AG09319 (cell line): ENCODE data around the gene DDX47.
A peak's percentile ranks its signal among the peaks of the same experiment; 100 is the strongest.
"Not testable (repeated sequence)": the region's sequence is repeated elsewhere in the genome, so short reads cannot be mapped to it uniquely, and the experiment has no call there.

Experiments
- DNase-seq: peaks from one replicate; pipeline ENCODE4 v3.0.0-alpha.2; 2010; ENCODE audit warnings: low read depth; ENCODE audit errors: extremely low read depth
- TF ChIP-seq, protein P1 (sequence below): IDR thresholded peaks from 2 replicates; pipeline ENCODE4 v1.5.1; 2011; ENCODE audit warnings: low read depth, mild to moderate bottlenecking, inconsistent platforms, low read length, moderate library complexity

The DDX47 gene

DNA sequence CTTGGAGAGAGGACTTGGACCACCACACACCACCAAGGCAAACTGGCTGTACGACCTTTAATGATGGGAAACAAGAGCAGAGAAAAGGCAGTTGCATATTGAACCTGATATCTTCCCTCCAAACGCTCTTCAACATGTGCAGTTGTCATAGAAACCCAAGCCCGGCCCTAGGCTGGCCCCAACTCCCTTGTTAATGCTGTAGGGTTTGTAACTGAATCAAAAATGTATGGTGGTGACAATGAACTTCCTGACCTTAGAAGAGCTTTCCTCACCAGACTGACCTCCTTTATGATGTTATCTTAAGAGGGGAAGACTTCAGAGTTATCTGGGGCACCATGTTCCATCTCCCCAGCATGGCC is 15.4 kb upstream of the DDX47 start:
- DNase-seq = no peak
- TF ChIP-seq, protein P1, sequence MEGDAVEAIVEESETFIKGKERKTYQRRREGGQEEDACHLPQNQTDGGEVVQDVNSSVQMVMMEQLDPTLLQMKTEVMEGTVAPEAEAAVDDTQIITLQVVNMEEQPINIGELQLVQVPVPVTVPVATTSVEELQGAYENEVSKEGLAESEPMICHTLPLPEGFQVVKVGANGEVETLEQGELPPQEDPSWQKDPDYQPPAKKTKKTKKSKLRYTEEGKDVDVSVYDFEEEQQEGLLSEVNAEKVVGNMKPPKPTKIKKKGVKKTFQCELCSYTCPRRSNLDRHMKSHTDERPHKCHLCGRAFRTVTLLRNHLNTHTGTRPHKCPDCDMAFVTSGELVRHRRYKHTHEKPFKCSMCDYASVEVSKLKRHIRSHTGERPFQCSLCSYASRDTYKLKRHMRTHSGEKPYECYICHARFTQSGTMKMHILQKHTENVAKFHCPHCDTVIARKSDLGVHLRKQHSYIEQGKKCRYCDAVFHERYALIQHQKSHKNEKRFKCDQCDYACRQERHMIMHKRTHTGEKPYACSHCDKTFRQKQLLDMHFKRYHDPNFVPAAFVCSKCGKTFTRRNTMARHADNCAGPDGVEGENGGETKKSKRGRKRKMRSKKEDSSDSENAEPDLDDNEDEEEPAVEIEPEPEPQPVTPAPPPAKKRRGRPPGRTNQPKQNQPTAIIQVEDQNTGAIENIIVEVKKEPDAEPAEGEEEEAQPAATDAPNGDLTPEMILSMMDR = no peak

DNA sequence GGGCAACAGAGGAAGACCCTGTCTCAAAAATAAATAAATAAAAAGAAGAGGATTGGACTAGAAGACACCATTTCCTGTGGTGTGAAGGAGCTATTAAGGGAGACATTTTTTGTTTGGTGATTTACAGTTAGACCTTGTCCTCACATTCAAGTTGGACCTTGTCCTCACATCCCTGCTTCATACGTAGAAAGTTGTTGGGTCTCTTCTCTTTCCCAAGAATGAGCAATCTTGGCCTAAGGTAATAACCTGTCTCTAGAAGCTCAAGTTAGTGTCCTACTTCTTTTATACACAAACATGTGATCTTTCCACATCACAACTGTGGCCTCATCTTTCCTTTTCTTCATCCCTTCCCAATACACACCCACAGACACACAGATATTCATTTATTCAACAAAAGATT is 14.7 kb upstream of the DDX47 start:
- no peak for DNase-seq
- TF ChIP-seq, protein P1 = no peak

DNA sequence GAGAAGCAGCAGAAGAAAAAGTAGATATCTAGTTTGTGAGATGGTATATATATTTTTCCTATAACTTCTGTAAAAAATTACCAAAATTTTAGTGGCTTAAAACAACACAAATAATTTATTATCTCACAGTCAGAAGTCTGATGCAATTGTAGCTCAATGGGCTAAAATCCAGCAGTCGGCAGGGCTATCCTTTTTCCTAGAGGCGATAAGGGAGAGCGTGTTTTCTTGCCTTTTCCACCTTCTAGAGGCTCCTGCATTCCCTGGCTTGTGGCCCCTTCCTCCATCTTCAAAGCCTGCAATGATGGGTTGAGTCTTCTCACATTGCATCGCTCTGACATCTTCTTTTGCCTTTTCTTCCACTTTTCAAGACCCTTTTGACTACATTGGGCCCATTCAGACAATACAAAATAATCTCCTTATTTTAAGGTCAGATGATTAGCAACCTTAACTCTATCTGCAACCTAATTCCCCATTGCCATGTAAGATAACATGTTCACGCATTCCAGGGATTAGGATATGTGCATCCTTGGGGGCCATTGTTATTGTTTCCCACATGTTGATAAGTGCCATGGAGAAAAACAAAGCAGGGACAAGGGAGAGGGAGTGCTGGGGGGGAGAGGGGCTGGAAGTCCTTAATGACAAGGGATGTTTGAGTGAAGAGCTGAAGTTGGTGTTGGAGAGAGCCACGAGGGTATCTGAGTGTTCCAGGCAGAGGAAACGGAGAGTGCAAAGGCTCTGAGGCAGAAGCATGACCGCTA is 13.8 kb upstream of the DDX47 start:
- TF ChIP-seq, protein P1 = no peak
- no peak for DNase-seq

DNA sequence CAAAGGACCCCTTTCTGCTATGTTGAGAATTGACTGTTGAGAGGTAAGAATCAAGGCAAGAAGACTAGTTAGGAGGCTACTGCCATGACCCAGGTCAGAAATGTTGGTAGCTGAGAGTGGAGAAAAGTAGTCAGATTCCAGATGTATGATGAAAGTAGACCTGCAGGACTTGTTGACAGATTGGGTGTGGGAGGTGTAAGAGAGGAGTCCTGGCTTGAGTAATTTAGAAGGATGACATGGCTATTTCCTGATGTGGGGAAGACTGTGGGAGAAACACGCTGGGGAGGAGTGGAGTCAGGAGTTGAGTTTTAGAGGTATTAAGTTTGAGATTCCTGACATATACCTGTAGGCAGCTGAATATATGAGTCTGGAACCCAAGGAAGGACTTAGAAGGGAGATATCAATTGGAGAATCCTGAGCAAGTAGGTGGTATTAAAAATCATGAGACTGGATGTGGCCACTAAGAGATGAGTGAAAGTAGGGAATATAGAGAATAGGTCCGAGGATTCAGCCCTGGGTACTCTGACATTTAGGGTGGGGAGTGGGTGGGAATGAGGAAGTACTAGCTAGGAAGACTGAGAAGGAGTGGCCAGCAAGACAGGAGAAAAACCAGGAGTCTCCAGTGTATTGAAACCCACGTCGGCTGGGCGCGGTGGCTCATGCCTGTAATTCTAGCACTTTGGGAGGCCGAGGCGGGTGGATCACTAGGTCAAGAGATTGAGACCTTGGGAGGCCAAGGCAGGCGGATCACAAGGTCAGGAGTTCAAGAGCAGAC is 12.6 kb upstream of the DDX47 start:
- no peak for DNase-seq
- TF ChIP-seq, protein P1 = no peak

DNA sequence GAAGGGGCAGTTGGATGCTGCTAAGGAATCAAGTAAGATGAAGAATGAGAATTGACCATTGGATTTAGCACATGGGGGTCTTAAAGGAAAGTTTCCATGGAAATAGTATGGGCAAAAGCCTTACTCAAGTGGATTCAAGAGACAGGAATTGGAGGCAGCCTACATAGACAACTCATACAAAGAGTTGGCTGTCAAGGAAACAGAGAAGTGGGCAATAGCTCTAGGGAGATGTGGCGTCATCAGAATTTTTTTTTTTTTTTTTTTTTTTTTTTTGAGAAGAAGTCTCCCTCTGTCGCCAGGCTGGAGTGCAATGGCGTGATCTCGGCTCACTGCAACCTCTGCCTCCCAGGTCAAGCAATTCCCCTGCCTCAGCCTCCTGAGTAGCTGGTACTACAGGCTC is 11.5 kb upstream of the DDX47 start:
- not testable (repeated sequence) for DNase-seq

DNA sequence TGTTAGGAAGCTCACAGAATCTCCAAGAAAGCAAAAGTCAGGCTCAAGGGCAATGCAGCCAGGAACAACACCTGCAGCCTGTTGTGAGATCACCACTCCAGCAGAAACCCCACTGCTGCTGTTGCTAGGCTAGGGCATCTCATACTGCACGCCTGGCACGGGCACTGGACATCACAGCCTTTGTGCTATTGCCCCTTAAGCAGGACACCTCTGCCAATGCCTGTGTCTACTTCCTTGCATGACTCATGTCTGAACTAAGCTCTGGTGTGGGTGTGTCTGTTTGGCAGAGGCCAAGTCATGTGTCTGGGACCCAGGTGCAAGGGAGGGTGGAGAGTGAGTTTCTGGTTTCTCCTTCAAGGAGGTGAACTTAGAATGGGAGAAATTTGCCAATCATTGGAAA is 10.0 kb upstream of the DDX47 start:
- DNase-seq = peak; percentile 32
- TF ChIP-seq, protein P1 = no peak

DNA sequence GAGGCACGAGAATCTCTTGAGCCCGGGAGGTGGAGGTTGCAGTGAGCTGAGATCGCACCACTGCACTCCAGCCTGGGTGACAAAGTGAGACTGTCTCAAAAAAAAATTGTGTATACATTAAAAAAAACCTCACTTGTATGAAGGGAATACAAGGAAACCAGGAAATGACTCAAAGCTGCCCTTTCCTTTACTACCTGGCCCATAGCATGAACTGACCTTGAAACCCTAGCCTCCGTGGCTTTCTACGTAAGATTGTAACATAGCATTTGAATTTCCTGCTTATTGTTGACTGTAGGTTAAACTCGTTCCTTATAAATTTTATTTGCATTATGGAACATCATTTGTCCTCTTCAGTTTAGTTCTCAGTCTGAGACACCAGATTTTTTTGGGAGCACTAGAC is 9.1 kb upstream of the DDX47 start:
- TF ChIP-seq, protein P1 = no peak

More for the DNA sequence above, 9.1 kb upstream of the DDX47 start:
- DNase-seq = no peak
